ENCODE results near the gene GALNTL6. TPM values are rescaled to one million over a fixed set of nuclear protein-coding genes. Genes with fewer than 3 reads are reported as not detected.
A peak's percentile ranks its signal among the peaks of the same experiment; 100 is the strongest.

Gene GALNTL6
- total and polyA plus RNA-seq, 9 of the 15 experiments (the other 6 are each of a cell fraction or from before 2014, with no cell fraction given) = 0.18 to 0.50 (median 0.29) TPM

DNA sequence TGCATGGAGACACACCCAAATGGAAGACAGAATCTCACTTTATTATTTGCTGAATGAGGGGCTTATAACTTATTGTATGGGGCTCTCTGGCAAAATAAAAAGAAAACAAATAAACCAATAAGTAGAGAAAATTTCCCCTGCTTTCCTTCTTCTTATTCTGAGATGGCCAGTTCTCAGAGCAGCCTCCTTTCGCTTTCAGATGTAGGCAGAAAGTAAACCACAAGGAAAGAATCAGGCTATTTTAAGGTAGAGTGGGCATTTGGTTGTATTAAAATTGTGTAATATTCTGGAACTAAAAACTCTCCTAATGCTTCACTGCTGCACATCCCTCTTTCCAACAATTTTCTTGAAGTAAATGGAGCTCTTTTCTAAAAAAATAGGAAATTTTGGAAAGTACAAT lies 241.8 kb downstream of the GALNTL6 start:
- no peak for FAIRE-seq
- Histone ChIP-seq H3K4me3 (no peak overlapping the region), H3K9me3 (replicated peaks; ENCODE audit: control insufficient read depth, insufficient read depth, low read depth, low read length) (no peaks in the 10 kb centered on the region), H2AFZ (ENCODE audit: low read depth, low read length) (peak overlapping the region; percentile 28), H3K27me3 (ENCODE audit: control insufficient read depth in 2 of 2, insufficient read depth in 2 of 2, low read length in 2 of 2) (no peaks in the 10 kb centered on the region), H3K79me2 (ENCODE audit: control insufficient read depth, insufficient read depth, low read length) (no peaks in the 10 kb centered on the region), H3K4me2 (ENCODE audit: insufficient read depth, low read length) (peak overlapping the region; percentile 15; the same call in 1 of the 2 replicates), H3K9ac (ENCODE audit: insufficient read depth in 1 of 2, low read depth in 2 of 2, low read length in 2 of 2) (no peak overlapping the region), H3K9me1 (ENCODE audit: control insufficient read depth, insufficient read depth, low read length) (no peaks in the 10 kb centered on the region), H4K20me1 (replicated peaks; ENCODE audit: control insufficient read depth, insufficient read depth, low read length) (no peaks in the 10 kb centered on the region), H3K27ac (ENCODE audit: extremely low read depth, low read depth, low read length) (no peak overlapping the region), H3K4me1 (replicated peaks in 1 of 2; ENCODE audit: control insufficient read depth in 2 of 2, insufficient read depth in 2 of 2, low read length in 2 of 2) (no peaks in the 10 kb centered on the region), H3K36me3 (ENCODE audit: control insufficient read depth, insufficient read depth, low read length) (no peaks in the 10 kb centered on the region)
- DNase-seq (ENCODE audit: extremely low read depth in 1 of 4, low spot score in 3 of 4) = no peak
- TF ChIP-seq ADNP (tag; IDR thresholded peaks at IDR 0.05) (no peak), RB1 (IDR thresholded peaks at IDR 0.05; ENCODE audit: low read depth) (no peak), POLR2A (conservative IDR thresholded peaks at IDR 0.05) (no peak), GABPA (tag; conservative IDR thresholded peaks at IDR 0.05; ENCODE audit: low read depth) (no peak), STAG1 (CRISPR knock-in tag; IDR thresholded peaks at IDR 0.05; ENCODE audit: borderline replicate concordance) (no peak), U2AF2 (optimal IDR thresholded peaks at IDR 0.05; ENCODE audit: low read depth, low read length) (no peak)
- TF ChIP-seq, protein P1, sequence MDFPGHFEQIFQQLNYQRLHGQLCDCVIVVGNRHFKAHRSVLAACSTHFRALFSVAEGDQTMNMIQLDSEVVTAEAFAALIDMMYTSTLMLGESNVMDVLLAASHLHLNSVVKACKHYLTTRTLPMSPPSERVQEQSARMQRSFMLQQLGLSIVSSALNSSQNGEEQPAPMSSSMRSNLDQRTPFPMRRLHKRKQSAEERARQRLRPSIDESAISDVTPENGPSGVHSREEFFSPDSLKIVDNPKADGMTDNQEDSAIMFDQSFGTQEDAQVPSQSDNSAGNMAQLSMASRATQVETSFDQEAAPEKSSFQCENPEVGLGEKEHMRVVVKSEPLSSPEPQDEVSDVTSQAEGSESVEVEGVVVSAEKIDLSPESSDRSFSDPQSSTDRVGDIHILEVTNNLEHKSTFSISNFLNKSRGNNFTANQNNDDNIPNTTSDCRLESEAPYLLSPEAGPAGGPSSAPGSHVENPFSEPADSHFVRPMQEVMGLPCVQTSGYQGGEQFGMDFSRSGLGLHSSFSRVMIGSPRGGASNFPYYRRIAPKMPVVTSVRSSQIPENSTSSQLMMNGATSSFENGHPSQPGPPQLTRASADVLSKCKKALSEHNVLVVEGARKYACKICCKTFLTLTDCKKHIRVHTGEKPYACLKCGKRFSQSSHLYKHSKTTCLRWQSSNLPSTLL (IDR thresholded peaks at IDR 0.05) = no peak
- TF ChIP-seq, protein P2, sequence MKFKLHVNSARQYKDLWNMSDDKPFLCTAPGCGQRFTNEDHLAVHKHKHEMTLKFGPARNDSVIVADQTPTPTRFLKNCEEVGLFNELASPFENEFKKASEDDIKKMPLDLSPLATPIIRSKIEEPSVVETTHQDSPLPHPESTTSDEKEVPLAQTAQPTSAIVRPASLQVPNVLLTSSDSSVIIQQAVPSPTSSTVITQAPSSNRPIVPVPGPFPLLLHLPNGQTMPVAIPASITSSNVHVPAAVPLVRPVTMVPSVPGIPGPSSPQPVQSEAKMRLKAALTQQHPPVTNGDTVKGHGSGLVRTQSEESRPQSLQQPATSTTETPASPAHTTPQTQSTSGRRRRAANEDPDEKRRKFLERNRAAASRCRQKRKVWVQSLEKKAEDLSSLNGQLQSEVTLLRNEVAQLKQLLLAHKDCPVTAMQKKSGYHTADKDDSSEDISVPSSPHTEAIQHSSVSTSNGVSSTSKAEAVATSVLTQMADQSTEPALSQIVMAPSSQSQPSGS (CRISPR knock-in tag; IDR thresholded peaks at IDR 0.05) = no peak
- TF ChIP-seq, protein P3, sequence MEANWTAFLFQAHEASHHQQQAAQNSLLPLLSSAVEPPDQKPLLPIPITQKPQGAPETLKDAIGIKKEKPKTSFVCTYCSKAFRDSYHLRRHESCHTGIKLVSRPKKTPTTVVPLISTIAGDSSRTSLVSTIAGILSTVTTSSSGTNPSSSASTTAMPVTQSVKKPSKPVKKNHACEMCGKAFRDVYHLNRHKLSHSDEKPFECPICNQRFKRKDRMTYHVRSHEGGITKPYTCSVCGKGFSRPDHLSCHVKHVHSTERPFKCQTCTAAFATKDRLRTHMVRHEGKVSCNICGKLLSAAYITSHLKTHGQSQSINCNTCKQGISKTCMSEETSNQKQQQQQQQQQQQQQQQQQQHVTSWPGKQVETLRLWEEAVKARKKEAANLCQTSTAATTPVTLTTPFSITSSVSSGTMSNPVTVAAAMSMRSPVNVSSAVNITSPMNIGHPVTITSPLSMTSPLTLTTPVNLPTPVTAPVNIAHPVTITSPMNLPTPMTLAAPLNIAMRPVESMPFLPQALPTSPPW (CRISPR knock-in tag; IDR thresholded peaks at IDR 0.05) = no peak
- ChIA-PET POLR2A (no interaction called here), CTCF (ENCODE audit: low intra/inter-chr PET ratio) (no interaction called here)
- no peak for ATAC-seq
- WGBS (ENCODE audit: insufficient coverage, low coverage, missing lambda C conversion rate) = 11% methylated on average over 1 of the region's 1 CpG
- in situ Hi-C loops (cut with MboI) (no loop called here), intact Hi-C loops (cut with micrococcal nuclease) (no loop called here)
- BruUV-seq (replicated peaks) = no TSS peak

Data from K562 (cell line).